Liver (tissue), 3 donors: ENCODE data around the gene SLC51B.

Source experiments
- EGR1 ChIP-seq, 2 donors: IDR thresholded peaks; 2 replicates each; pipeline ENCODE4 v1.6.1; 2016 to 2018; ENCODE audit warnings: antibody characterized with exemption in 2 of 2, low read depth in 2 of 2
- FOXA1 ChIP-seq: IDR thresholded peaks from 2 replicates; pipeline ENCODE4 v1.6.1; 2016; ENCODE audit warnings: antibody characterized with exemption
- GABPA ChIP-seq, 2 donors: IDR thresholded peaks in 1 of 2; conservative IDR thresholded peaks in 1 of 2; 2 replicates each; pipeline ENCODE4 v1.6.1; 2016; ENCODE audit warnings: antibody characterized with exemption in 2 of 2, mild to moderate bottlenecking in 1 of 2, moderate library complexity in 1 of 2
- JUND ChIP-seq, 2 donors: IDR thresholded peaks; 2 replicates each; pipeline ENCODE4 v1.6.1; 2016; ENCODE audit warnings: antibody characterized with exemption in 2 of 2
- RAD21 ChIP-seq, 2 donors: IDR thresholded peaks; 2 replicates each; pipeline ENCODE4 v1.6.1; 2016; ENCODE audit warnings: antibody characterized with exemption in 2 of 2, mild to moderate bottlenecking in 2 of 2
- SP1 ChIP-seq: IDR thresholded peaks from 2 replicates; pipeline ENCODE4 v1.6.1; 2018; ENCODE audit warnings: antibody characterized with exemption, mild to moderate bottlenecking
- YY1 ChIP-seq: IDR thresholded peaks from 2 replicates; pipeline ENCODE4 v1.6.1; 2016; ENCODE audit warnings: antibody characterized with exemption, mild to moderate bottlenecking
- TF ChIP-seq, protein P1 (sequence below): fragments of 150-350 bp; IDR thresholded peaks from 2 replicates; pipeline ENCODE4 v1.5.1; 2017; ENCODE audit warnings: improper control_type of control experiment, low read depth, low read length; ENCODE audit not compliant: missing input control
- TF ChIP-seq, protein P2 (sequence below): IDR thresholded peaks from 2 replicates; pipeline ENCODE4 v1.6.1; 2016; ENCODE audit warnings: antibody characterized with exemption
- TF ChIP-seq, protein P3 (sequence below): IDR thresholded peaks from 2 replicates; pipeline ENCODE4 v1.6.1; 2016; ENCODE audit warnings: antibody characterized with exemption, mild to moderate bottlenecking
- donor health status: healthy.
- donor health status: healthy.

DNA sequence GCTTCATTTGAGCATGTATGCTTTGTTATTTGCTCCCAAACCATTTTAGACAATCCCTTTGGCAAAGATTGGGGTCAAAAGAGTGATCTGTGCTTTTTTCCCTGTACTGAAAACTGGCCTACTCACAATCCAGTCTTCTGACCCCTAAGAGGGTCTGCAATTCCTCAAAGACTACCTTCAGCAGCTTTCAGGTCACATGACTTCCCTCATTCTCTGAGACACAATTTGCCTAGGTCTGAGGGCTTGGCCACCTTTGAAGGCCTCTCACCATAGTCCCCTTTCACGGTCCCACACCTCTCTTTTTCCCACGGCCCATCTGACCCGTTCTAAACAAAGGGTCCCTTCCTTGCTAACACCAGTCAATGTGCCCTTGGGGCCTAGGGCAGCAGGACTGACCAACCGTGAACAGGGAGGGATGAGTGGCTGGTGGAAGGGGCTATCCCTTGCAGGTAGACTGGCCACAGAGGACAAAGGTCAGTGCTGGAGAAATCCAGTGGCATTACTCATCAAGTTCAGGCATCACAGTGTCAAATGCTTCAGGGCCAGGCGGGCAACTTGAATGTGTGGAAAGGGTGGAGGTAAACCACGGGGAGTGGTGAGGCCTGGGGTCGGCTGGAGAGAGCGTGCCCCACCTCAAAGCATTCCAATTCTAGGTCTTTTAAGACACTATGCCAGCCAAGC, 11.8 kb downstream of the SLC51B start:
- TF ChIP-seq, protein P1, sequence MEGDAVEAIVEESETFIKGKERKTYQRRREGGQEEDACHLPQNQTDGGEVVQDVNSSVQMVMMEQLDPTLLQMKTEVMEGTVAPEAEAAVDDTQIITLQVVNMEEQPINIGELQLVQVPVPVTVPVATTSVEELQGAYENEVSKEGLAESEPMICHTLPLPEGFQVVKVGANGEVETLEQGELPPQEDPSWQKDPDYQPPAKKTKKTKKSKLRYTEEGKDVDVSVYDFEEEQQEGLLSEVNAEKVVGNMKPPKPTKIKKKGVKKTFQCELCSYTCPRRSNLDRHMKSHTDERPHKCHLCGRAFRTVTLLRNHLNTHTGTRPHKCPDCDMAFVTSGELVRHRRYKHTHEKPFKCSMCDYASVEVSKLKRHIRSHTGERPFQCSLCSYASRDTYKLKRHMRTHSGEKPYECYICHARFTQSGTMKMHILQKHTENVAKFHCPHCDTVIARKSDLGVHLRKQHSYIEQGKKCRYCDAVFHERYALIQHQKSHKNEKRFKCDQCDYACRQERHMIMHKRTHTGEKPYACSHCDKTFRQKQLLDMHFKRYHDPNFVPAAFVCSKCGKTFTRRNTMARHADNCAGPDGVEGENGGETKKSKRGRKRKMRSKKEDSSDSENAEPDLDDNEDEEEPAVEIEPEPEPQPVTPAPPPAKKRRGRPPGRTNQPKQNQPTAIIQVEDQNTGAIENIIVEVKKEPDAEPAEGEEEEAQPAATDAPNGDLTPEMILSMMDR: no peak
- TF ChIP-seq, protein P2, sequence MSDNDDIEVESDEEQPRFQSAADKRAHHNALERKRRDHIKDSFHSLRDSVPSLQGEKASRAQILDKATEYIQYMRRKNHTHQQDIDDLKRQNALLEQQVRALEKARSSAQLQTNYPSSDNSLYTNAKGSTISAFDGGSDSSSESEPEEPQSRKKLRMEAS: no peak
- TF ChIP-seq RAD21 (IDR thresholded peaks at IDR 0.05): no peak
- peak in 1 of 2 donors; percentile 78 for TF ChIP-seq JUND (IDR thresholded peaks at IDR 0.05)
- no peak for TF ChIP-seq YY1
- no peak for TF ChIP-seq EGR1 (IDR thresholded peaks at IDR 0.05; ENCODE audit: low read depth in 2 of 2)
- peak; percentile 72 for TF ChIP-seq SP1
- TF ChIP-seq GABPA (IDR thresholded peaks at IDR 0.05 in 1 of 2, conservative IDR thresholded peaks at IDR 0.05 in 1 of 2): no peak
- TF ChIP-seq FOXA1: no peak
- TF ChIP-seq, protein P3, sequence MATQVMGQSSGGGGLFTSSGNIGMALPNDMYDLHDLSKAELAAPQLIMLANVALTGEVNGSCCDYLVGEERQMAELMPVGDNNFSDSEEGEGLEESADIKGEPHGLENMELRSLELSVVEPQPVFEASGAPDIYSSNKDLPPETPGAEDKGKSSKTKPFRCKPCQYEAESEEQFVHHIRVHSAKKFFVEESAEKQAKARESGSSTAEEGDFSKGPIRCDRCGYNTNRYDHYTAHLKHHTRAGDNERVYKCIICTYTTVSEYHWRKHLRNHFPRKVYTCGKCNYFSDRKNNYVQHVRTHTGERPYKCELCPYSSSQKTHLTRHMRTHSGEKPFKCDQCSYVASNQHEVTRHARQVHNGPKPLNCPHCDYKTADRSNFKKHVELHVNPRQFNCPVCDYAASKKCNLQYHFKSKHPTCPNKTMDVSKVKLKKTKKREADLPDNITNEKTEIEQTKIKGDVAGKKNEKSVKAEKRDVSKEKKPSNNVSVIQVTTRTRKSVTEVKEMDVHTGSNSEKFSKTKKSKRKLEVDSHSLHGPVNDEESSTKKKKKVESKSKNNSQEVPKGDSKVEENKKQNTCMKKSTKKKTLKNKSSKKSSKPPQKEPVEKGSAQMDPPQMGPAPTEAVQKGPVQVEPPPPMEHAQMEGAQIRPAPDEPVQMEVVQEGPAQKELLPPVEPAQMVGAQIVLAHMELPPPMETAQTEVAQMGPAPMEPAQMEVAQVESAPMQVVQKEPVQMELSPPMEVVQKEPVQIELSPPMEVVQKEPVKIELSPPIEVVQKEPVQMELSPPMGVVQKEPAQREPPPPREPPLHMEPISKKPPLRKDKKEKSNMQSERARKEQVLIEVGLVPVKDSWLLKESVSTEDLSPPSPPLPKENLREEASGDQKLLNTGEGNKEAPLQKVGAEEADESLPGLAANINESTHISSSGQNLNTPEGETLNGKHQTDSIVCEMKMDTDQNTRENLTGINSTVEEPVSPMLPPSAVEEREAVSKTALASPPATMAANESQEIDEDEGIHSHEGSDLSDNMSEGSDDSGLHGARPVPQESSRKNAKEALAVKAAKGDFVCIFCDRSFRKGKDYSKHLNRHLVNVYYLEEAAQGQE: no peak
